HG03060 (cell line): Measurements from ENCODE around the gene MAGEB5.
"Not testable (repeated sequence)": the region's sequence is repeated elsewhere in the genome, so short reads cannot be mapped to it uniquely, and the experiment has no call there.

Experiments used
- ATAC-seq: cut with Tn5 transposase; IDR thresholded peaks from one replicate; pipeline ENCODE4 v1.9.1; 2021; ENCODE audit warnings: low read depth, moderate number of reproducible peaks; ENCODE audit not compliant: unreplicated experiment

The MAGEB5 gene, protein sequence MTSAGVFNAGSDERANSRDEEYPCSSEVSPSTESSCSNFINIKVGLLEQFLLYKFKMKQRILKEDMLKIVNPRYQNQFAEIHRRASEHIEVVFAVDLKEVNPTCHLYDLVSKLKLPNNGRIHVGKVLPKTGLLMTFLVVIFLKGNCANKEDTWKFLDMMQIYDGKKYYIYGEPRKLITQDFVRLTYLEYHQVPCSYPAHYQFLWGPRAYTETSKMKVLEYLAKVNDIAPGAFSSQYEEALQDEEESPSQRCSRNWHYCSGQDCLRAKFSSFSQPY

DNA sequence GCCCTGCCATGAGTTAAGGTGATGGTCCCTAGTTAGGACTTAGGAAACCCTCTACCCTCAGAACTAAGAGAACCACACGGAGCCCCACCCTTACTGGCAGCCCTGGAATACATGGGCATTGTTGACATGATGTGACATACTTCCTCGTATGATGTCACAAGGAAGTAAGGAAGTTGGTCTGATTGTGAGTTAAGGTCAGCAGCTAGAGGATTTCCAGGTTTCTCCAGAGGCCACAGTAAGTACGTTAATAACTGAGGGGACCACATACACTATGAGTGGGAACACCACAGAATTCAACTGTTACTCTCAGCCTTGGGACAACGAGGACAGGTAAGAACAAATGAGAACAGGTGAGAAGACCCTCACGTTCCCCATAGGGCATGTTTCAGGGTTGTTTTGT, at the start of gene MAGEB5:
Gene MAGEB5 (plus strand): TSS at position 301 of the 400 bp plus-strand sequence. CDS start 1,133 bp downstream, outside the sequence.
- ATAC-seq, result no peak

DNA sequence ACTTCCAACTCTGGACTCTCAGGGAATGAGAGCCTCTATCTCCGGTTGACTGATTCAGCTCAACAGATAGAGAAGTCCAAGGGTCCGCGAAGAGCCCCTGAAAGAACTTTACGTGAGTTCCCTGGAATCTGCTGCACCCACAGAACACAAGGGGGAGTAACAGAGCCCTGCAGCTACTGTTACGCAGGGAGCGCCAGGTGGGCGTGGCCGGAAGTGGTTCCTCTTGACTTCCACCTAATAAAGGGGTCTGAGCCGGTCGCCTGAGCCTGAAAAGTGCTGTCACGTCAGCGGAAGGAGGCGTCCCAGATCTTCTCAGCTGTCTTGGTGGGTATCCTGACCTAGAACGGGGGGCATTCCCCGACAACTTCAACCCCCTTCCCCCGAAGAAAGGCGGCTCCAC, 23.8 kb upstream of the MAGEB5 start, which contains the start of gene MAGEB6:
Gene MAGEB6 (plus strand): TSS at position 237 of the 400 bp plus-strand sequence. CDS start 1,407 bp downstream, outside the sequence.
- ATAC-seq, result no peak

DNA sequence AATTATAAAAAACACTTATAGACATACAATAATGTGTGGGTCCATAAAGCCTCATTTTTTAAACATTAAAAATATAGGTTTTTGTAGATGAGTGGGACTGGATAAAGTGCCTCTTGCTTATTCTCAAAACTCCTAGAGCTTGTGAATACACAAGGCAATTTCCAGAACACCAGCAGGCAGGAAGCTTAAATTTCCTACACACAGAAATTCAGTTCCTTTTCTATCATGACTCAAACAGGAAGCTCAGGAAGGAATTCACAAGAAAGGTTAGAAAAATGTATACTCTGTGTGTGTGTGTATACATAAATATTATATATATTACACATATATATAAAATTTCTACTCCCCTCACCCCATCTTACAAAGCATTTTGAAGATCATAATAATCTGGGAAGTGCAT, 12.4 kb upstream of the MAGEB5 start:
- no peak for ATAC-seq

DNA sequence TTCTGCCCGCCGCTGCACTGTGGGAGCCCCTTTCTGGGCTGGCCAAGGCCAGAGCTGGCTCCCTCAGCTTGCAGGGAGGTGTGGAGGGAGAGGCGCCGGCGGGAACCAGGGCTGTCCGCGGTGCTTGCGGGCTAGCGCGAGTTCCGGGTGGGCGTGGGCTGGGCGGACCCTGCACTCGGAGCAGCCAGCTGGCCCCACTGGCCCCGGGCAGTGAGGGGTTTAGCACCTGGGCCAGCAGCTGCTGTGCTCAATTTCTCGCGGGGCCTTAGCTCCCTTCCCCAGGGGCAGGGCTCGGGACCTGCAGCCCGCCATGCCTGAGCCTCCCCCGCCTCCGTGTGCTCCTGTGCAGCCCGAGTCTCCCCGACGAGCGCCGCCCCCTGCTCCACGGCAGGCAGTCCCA, 11.3 kb upstream of the MAGEB5 start:
- not testable (repeated sequence) for ATAC-seq

- ATAC-seq, result no peak
These were observed 8.0 kb upstream of the MAGEB5 start for GRCh38 chrX:26208012-26208411.

- ATAC-seq, result no peak
These were observed 3.4 kb downstream of the MAGEB5 start for GRCh38 chrX:26219351-26219750.

DNA sequence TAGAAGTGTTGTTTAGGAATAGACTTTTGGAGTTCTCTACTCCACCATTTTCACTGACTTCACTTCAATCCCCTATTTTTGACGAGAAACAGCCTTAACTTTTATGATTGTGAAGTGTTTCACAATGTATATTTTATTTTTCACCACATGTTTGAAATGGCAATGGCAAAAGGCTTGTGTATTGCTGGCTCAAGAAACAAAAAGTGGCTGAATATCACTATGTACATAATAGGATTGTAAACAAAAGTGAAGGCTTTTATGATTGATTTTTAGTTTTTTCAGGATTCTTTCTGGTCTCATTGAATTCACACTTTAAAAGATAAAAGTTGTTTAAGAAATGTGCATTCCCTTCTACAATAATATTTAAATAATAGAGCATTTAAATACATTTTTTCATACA, 18.2 kb downstream of the MAGEB5 start:
- ATAC-seq, result no peak

DNA sequence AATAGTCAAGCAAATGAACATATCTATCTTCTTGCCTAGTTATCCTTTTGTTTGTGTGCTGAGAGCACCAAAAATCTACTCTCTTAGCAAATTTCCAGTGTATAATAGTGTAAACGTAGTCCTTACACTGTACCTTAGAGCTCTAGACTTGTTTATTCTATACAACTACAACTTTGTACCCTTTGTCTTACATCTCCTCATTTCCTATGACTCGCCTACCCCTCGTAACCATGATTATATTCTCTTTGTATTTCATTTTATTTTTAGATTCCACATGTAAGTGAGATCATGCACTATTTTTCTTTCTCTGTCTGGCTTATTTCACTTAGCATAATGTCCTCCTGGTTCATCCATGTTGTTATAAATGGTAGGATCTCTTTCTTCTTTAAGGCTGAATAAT, 37.6 kb downstream of the MAGEB5 start:
- no peak for ATAC-seq

GRCh38 chrX:26254436-26254835, 38.5 kb downstream of the MAGEB5 start:
- no peak for ATAC-seq

DNA sequence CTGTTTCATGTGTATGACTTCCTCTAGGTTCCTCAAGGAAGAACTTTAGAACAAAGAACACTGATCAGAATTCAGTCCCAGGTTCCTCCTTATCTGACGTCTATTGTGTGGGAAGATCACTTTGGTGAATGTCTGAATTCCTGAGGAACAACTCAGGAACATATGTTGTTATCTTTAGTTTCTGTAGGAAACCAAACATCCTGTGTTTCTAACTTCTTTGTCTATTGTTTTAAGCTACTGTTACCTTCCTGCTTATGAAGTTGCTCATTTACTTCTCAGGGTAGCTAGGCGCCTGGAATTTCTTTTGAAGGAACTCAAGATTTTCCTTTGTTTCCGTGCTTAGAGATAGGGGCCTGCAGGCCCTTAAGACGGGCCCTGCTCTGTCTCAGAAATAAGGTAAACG, 46.2 kb downstream of the MAGEB5 start:
- no peak for ATAC-seq
